Astrocyte (in vitro differentiated cells and primary cell): ENCODE results near the gene SLC37A1.

Experiments
- CTCF ChIP-seq: IDR thresholded peaks from 2 replicates; pipeline ENCODE4 v1.5.1; 2011; ENCODE audit warnings: low read depth, mild to moderate bottlenecking, inconsistent platforms, low read length, moderate library complexity; ENCODE audit not compliant: insufficient read depth
- EZH2 ChIP-seq: IDR thresholded peaks from 2 replicates; pipeline ENCODE4 v1.6.1; 2012; ENCODE audit warnings: mild to moderate bottlenecking, low read length, inconsistent platforms; ENCODE audit not compliant: insufficient read depth

GRCh38 chr21:42584296-42584641, 70.6 kb downstream of the SLC37A1 start:
- no peak for TF ChIP-seq CTCF
- no peak for TF ChIP-seq EZH2
